ENCODE results near the gene TMC6. TPM values are rescaled to one million over a fixed set of nuclear protein-coding genes. Genes with fewer than 3 reads are reported as not detected.
A peak's percentile ranks its signal among the peaks of the same experiment; 100 is the strongest.

Gene TMC6
- total and polyA plus RNA-seq, 2 experiments from 2014 or later, result 50.0 to 72.2 TPM

- no peak for TF ChIP-seq ZNF114 (CRISPR knock-in tag; IDR thresholded peaks at IDR 0.05)
- no peak for TF ChIP-seq STAT1 (IDR thresholded peaks at IDR 0.05; ENCODE audit: unreplicated experiment)
- TF ChIP-seq EZH2 (IDR thresholded peaks at IDR 0.05; ENCODE audit: low read depth, unreplicated experiment), result no peak
- TF ChIP-seq ZNF462 (CRISPR knock-in tag; IDR thresholded peaks at IDR 0.05), result no peak
- no peak for TF ChIP-seq REST (IDR thresholded peaks at IDR 0.05; ENCODE audit: unreplicated experiment)
- no peak for TF ChIP-seq ZNF331 (CRISPR knock-in tag; IDR thresholded peaks at IDR 0.05; ENCODE audit: low read depth)
- TF ChIP-seq JUNB (IDR thresholded peaks at IDR 0.05; ENCODE audit: unreplicated experiment), result no peak
- no peak for TF ChIP-seq CREB1 (CRISPR knock-in tag; IDR thresholded peaks at IDR 0.05; ENCODE audit: low read depth)
- TF ChIP-seq ETS1 (IDR thresholded peaks at IDR 0.05), result no peak
- no peak for TF ChIP-seq CTCF (conservative IDR thresholded peaks at IDR 0.05; ENCODE audit: low read depth in 2 of 2)
- no peak for TF ChIP-seq POLR2AphosphoS5 (IDR thresholded peaks at IDR 0.05; ENCODE audit: low read depth)
- TF ChIP-seq EZH2phosphoT487 (IDR thresholded peaks at IDR 0.05; ENCODE audit: unreplicated experiment), result no peak
- TF ChIP-seq NANOG (IDR thresholded peaks at IDR 0.05; ENCODE audit: borderline replicate concordance), result no peak
- no peaks in the 10 kb centered on the region for H3K9me2 ChIP-seq (ENCODE audit: insufficient read depth)
- Mint-ChIP-seq H3K36me3 (ENCODE audit: low read depth) (peaks cover 37% of the 10 kb centered on the region), H3K4me3 (no peak overlapping the region), H3K4me1 (peaks cover 4% of the 10 kb centered on the region), H3K9me3 (no peaks in the 10 kb centered on the region; the same call in 2 of the 3 replicates), H3K27ac (peak overlapping the region; percentile 59; the same call in 1 of the 2 replicates), H3K27me3 (ENCODE audit: insufficient read depth, low read depth, poor library complexity) (peaks cover 9% of the 10 kb centered on the region)
- H2AFZ ChIP-seq, result no peak overlapping the region
- no peaks in the 10 kb centered on the region for H3K27me3 ChIP-seq (ENCODE audit: insufficient read depth)
- no peaks in the 10 kb centered on the region; the same call in 1 of the 2 replicates for H4K20me1 ChIP-seq (replicated peaks; ENCODE audit: insufficient read depth)
- DNase-seq (ENCODE audit: low spot score), result no peak
- H3K4me2 ChIP-seq, result no peak overlapping the region
- H3K27ac ChIP-seq (ENCODE audit: low read depth), result no peak overlapping the region
- no peak for ATAC-seq
- peaks cover 11% of the 10 kb centered on the region for H3K4me1 ChIP-seq (ENCODE audit: insufficient read depth)
- H3K36me3 ChIP-seq (ENCODE audit: insufficient read depth), result peaks cover 16% of the 10 kb centered on the region; the same call in 1 of the 2 replicates
- no peak overlapping the region for H3K4me3 ChIP-seq
- no peaks in the 10 kb centered on the region for H3K79me2 ChIP-seq (replicated peaks; ENCODE audit: insufficient read depth)
- 0 out of 2 replicates have a peak, but pooled peaks cover 3% of the 10 kb centered on the region for H3F3A ChIP-seq (replicated peaks; ENCODE audit: low read depth)
Observed at GRCh38 chr17:78107457-78107856, 21.1 kb downstream of the TMC6 start.
